GM21737 (cell line): ENCODE results near the gene PGA4.

ENCODE experiments used
- ATAC-seq: cut with Tn5 transposase; IDR thresholded peaks from one replicate; pipeline ENCODE4 v1.9.1; 2021; ENCODE audit warnings: mild to moderate bottlenecking, moderate library complexity; ENCODE audit not compliant: unreplicated experiment

The PGA4 gene

DNA sequence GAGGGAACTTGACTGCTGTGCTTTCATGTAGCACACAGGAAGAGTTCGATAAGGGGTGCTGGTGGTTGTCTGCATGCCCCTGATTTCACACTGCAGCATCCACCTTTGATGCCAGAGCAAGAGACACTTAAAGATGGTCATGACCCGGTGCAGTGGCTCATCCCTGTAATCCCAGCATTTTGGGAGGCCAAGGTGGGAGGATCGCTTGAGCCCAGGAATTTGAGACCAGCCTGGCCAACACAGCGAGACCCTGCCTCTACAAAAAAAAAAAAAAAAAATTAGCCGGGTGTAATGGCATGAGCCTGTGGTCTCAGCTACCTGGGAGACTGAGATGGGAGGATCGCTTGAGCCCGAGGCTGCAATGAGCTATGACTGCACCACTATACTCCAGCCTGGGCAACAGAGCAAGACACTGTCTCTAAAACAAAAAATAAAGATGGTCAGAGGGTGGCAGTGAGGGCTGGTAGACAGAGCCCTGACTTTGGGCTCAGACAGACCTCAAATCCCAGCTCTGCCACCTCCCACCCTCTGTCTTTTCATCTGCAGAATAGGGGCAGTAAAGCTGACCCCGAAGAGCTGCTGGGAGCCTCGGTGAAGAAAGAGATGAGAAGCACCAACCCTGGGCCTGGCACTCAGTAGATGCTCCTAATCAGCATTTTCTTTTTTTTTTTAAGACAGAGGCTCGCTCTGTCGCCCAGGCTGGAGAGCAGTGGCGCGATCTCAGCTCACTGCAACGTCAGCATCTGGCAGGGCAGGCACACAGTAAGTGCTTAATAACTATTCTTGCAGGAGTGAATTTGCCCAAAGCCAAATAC, 55.2 kb downstream of the PGA4 start:
- no peak for ATAC-seq

DNA sequence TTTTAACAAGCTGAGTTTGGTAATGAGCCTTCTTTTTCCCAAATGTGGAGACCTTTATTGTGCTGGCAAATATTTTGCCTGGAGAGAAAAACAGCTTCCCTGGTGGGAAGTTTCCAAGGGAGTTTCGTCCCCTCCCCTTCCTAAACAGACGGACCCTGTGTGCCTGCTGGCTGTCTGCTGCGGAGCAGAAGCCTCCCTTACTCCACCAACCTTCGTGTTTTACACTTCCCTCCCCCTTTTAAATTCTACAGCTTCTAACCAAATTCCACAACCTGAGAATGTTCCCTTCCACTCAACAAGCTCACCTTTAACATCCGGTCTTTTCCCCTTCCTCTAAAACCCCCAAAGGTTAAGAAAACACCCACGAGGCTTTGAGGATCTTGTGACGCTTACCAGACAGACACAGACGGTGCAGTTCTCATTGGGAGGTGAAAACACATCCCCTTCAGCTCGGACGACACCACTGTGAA, 55.9 kb downstream of the PGA4 start:
- no peak for ATAC-seq

DNA sequence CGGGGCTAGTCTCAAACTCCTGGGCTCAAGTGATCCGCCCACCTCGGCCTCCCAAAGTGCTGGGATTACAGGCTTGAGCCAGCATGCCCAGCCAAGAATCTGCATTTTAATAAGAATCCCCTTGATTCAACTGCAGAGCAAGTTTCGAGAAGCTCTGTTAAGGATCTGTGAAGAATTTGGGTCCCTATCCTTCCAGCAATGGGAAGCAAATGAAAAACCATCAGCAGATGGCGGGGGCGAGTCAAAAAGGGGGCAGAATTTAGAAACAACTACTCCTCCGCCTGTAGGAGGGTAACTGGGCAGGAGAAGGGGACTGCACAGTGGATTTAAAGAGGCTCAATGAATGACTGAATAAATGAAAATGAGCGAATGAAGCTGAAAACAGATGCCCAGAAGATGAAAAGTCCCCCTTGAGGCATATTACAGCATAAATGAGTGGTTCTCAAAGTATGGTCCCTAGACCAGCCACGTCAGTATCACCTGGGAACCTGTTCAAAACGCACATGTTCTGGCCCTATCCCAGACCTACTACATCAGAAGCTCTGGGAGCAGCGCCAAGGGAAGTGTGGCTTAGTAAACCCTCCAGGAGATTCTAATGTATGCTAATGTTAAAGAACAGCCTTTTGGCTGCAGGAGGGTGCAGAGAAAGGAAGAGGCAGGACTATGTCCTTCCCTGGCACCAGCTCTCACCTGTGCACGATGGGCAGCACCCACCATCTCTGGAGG, 58.0 kb downstream of the PGA4 start:
- ATAC-seq, result no peak

DNA sequence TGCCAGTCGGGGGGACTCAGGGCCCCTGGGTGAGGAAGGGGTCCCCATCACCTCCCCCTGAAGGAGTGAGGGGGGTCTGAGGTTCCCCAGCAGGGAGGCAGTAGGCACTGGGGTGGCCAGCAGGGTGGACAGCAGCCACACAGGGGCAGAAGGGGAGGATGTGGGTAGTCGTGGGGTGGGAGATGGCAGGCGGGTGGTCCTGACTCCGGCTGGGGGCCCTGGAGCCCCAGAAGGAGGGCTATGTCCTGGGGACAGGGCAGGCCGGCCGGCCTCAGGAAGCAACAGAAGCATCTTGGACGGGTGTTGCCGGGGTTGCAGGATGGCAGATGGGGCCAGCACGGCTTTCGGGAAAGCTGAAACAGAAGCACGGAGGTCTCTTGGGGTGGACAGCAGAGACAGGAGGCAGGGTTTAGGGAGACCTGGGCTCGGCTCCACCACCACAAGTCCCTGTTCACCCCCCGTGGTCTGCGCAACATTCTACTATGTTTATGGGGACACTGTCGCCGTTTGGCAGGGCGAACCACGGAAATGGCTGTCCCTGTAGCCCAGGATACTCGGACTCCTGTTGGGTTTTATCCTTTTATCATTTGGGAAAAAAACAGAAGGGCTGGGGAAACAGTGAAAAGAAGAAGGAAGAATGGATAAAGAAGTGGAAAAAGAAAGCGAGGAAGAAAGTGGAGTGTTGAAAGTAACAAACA, 58.9 kb downstream of the PGA4 start:
- ATAC-seq, result no peak
